Mesendoderm (in vitro differentiated cells): Measurements from ENCODE around the gene GABBR2.

Experiments used
- DNase-seq: peaks from one replicate; pipeline ENCODE4 v3.0.0; 2013
- H2AK5ac ChIP-seq: 2 replicates; pipeline ENCODE4 v1.6.1; 2013; ENCODE audit warnings: low read length, inconsistent platforms
- H2BK120ac ChIP-seq: 2 replicates; pipeline ENCODE4 v1.6.1; 2013; ENCODE audit warnings: low read depth, mild to moderate bottlenecking, low read length, moderate library complexity, mixed read lengths
- H2BK15ac ChIP-seq: replicated peaks from 2 replicates; pipeline ENCODE4 v1.6.1; 2013; ENCODE audit warnings: low read depth, mild to moderate bottlenecking, moderate library complexity
- H2BK5ac ChIP-seq: 2 replicates; pipeline ENCODE4 v1.6.1; 2013; ENCODE audit warnings: low read length, inconsistent platforms
- H3K18ac ChIP-seq: 2 replicates; pipeline ENCODE4 v1.6.1; 2013; ENCODE audit warnings: mild to moderate bottlenecking, low read length, mixed read lengths
- H3K23ac ChIP-seq: one replicate; pipeline ENCODE4 v1.6.1; 2013; ENCODE audit warnings: low read length
- H3K27ac ChIP-seq: 2 replicates; pipeline ENCODE4 v1.5.1; 2013; ENCODE audit warnings: low read depth, mild to moderate bottlenecking, inconsistent platforms, low read length, moderate library complexity
- H3K27me3 ChIP-seq: 2 replicates; pipeline ENCODE4 v1.6.1; 2013; ENCODE audit warnings: low read length, control low read depth, mild to moderate bottlenecking, inconsistent platforms; ENCODE audit not compliant: insufficient read depth, poor library complexity
- H3K36me3 ChIP-seq: 2 replicates; pipeline ENCODE4 v1.6.1; 2013; ENCODE audit warnings: low read length, inconsistent platforms; ENCODE audit not compliant: control insufficient read depth, insufficient read depth
- H3K4ac ChIP-seq: one replicate; pipeline ENCODE4 v1.6.1; 2013; ENCODE audit warnings: low read depth, mild to moderate bottlenecking, low read length, moderate library complexity
- H3K4me1 ChIP-seq: 2 replicates; pipeline ENCODE4 v1.6.1; 2013; ENCODE audit warnings: low read depth, low read length, inconsistent platforms; ENCODE audit not compliant: control insufficient read depth
- H3K4me2 ChIP-seq: 2 replicates; pipeline ENCODE4 v1.6.1; 2013; ENCODE audit warnings: low read length
- H3K4me3 ChIP-seq: 2 replicates; pipeline ENCODE4 v1.5.1; 2013; ENCODE audit warnings: mild to moderate bottlenecking, low read length
- H3K56ac ChIP-seq: one replicate; pipeline ENCODE4 v1.6.1; 2013; ENCODE audit warnings: low read length
- H3K79me1 ChIP-seq: 2 replicates; pipeline ENCODE4 v1.6.1; 2013; ENCODE audit warnings: low read length, inconsistent platforms
- H3K79me2 ChIP-seq: 2 replicates; pipeline ENCODE4 v1.6.1; 2013; ENCODE audit warnings: mild to moderate bottlenecking, low read length; ENCODE audit not compliant: control insufficient read depth, insufficient read depth
- H3K9ac ChIP-seq: 2 replicates; pipeline ENCODE4 v1.6.1; 2013; ENCODE audit warnings: low read length, inconsistent platforms
- H4K5ac ChIP-seq: one replicate; pipeline ENCODE4 v1.6.1; 2013; ENCODE audit warnings: low read length
- H4K8ac ChIP-seq: one replicate; pipeline ENCODE4 v1.6.1; 2013; ENCODE audit warnings: low read depth, mild to moderate bottlenecking, control low read depth, low read length, moderate library complexity
- WGBS: extraction: QIAGEN DNeasy Blood & Tissue Kit; methylation state at CpG from one replicate; pipeline ENCODE4 v1.1.7; 2013; ENCODE audit warnings: low lambda C conversion rate, missing lambda C conversion rate; ENCODE audit not compliant: insufficient coverage; ENCODE audit errors: extremely low coverage; 5-methylcytosine and 5-hydroxymethylcytosine counted together

The GABBR2 gene

DNA sequence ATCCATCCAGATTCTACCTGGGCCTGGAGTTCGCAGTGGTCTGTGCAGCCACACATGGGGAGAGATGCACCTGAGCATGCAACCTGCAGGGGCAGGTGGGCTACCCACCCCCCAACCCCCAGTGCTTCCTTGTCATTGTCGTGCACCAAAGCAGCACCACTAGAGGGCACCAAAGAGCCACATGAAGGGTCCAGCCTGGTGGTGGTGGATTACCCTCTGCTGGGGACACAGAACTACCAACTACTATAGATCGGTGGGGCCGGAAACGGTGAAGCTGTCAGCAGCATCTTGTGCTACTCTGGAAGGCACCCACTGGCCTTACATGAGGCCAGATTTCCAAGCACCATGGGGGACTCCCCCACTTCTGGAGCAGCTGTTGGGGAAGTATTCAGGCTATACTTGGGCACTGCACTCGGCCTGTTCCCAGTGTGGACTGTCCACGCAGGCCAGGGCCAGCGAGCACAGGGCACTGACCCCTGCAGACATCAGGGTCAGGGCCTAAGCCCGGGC is 393.1 kb downstream of the GABBR2 start:
- no peak overlapping the region for H4K5ac ChIP-seq
- H3K9ac ChIP-seq, result peak overlapping the region; percentile 38
- H3K36me3 ChIP-seq, result no peaks in the 10 kb centered on the region
- H3K27me3 ChIP-seq, result no peaks in the 10 kb centered on the region
- H3K27ac ChIP-seq, result peak overlapping the region; percentile 13
- no peak overlapping the region for H3K4me3 ChIP-seq
- peak overlapping the region; percentile 32 for H2BK5ac ChIP-seq
- DNase-seq, result peak; percentile 96
- H3K4me1 ChIP-seq, result peaks cover 26% of the 10 kb centered on the region
- H2AK5ac ChIP-seq, result peak overlapping the region; percentile 29
- H3K79me1 ChIP-seq, result no peaks in the 10 kb centered on the region
- no peaks in the 10 kb centered on the region for H3K79me2 ChIP-seq
- H4K8ac ChIP-seq, result no peak overlapping the region
- no peak overlapping the region for H3K4me2 ChIP-seq
- peak overlapping the region; percentile 82 for H3K4ac ChIP-seq
- H2BK15ac ChIP-seq, result no peak overlapping the region
- H3K18ac ChIP-seq, result peak overlapping the region; percentile 46
- H2BK120ac ChIP-seq, result peak overlapping the region; percentile 52
- no CpG with 5 or more reads among the region's 9 CpGs for WGBS
- peak overlapping the region; percentile 77 for H3K56ac ChIP-seq
- no peak overlapping the region for H3K23ac ChIP-seq

DNA sequence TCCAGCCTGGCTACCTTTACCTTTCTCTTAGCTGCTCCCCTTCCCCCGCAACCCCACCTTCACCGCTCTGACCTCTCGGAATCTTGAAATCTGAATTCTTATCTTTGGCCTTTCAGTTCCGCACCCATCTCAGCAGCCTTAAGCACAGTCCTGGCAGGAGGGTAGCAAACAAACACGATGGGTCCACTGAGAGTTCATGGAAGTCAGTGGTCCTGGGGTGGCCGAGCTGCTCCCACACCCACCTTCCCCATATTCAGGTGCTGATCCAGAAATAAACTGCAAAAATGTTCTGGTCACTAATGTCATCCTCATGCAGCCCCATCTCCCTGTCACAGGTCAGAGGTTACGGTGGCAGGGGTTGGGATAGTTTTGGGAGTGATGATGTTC is 393.7 kb downstream of the GABBR2 start:
- Histone ChIP-seq H3K27me3 (no peaks in the 10 kb centered on the region), H2BK5ac (peak overlapping the region; percentile 69), H3K9ac (peak overlapping the region; percentile 41), H3K27ac (peak overlapping the region; percentile 21), H2AK5ac (peak overlapping the region; percentile 77), H3K36me3 (no peaks in the 10 kb centered on the region), H3K79me1 (no peaks in the 10 kb centered on the region), H2BK120ac (peak overlapping the region; percentile 23), H3K23ac (no peak overlapping the region), H3K4me3 (no peak overlapping the region), H2BK15ac (no peak overlapping the region), H3K79me2 (no peaks in the 10 kb centered on the region), H3K4ac (peak overlapping the region; percentile 95), H3K4me2 (no peak overlapping the region), H4K5ac (no peak overlapping the region), H3K4me1 (peaks cover 26% of the 10 kb centered on the region), H4K8ac (no peak overlapping the region), H3K56ac (peak overlapping the region; percentile 77), H3K18ac (peak overlapping the region; percentile 13)
- WGBS, result no CpG with 5 or more reads among the region's 7 CpGs
- DNase-seq, result peak; percentile 38

DNA sequence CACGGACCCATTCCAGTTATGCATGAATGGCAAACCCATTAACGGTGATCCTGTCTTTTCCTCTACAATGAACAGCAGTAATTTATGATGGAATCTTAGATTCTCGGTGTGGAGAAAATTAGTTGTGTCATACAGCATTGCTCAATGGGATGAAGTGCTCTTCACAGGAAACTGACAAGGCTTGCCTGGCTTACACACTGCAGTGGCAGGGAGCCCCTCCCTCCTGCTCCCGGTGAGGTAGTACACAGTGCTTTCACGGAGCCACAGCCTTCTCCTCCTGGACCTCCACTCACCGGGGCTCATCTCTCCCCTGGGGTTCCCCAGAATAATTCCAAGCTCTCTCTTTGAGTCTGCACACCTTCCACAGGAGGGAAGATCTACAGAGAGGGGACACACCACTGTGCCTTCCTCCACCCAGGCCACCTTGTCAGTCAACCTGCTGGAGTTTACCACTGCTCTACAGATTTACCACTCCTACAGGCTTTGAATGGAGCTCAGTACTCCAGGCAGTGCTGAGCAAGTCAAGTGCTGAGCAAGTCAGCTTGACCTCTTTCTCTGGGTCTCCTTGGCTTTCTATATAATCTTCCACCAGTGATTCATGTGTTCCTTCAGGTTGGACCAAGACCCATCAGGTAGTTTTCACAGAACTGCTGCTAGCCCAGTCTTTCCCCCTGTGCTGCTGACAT is 394.2 kb downstream of the GABBR2 start:
- no peak overlapping the region for H3K23ac ChIP-seq
- no peak overlapping the region for H4K8ac ChIP-seq
- peak overlapping the region; percentile 41 for H3K9ac ChIP-seq
- no peak overlapping the region for H3K4me2 ChIP-seq
- H3K79me2 ChIP-seq, result no peaks in the 10 kb centered on the region
- no peak overlapping the region for H4K5ac ChIP-seq
- peaks cover 26% of the 10 kb centered on the region for H3K4me1 ChIP-seq
- no peaks in the 10 kb centered on the region for H3K27me3 ChIP-seq
- peak; percentile 33 for DNase-seq
- peak overlapping the region; percentile 87 for H2BK5ac ChIP-seq
- H2BK120ac ChIP-seq, result peak overlapping the region; percentile 17
- no peaks in the 10 kb centered on the region for H3K36me3 ChIP-seq
- no peaks in the 10 kb centered on the region for H3K79me1 ChIP-seq
- peak overlapping the region; percentile 68 for H2AK5ac ChIP-seq
- no peak overlapping the region for H3K4me3 ChIP-seq
- H3K56ac ChIP-seq, result peak overlapping the region; percentile 77
- H2BK15ac ChIP-seq, result no peak overlapping the region
- H3K4ac ChIP-seq, result peak overlapping the region; percentile 95
- WGBS, result no CpG with 5 or more reads among the region's 6 CpGs
- H3K18ac ChIP-seq, result no peak overlapping the region
- peak overlapping the region; percentile 34 for H3K27ac ChIP-seq

DNA sequence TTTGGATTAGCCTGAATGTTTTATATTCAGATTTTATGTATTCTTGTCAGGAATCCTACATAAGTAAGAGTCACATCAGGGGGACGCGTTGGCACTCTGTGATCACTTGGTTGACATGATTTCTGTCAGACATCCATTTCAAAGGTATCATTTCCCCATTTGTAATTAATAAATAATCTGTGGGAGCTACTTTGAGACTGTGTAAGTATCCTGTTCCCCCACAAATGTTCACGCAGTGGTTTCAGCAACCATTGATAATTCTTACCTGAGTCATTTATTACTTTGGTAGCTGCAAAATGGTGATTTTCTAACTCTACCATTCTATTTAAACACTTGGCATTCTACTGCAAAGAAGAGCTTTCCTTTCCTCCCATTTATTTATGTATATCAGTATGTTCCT is 396.4 kb downstream of the GABBR2 start:
- Histone ChIP-seq H3K79me2 (no peaks in the 10 kb centered on the region), H2BK5ac (no peak overlapping the region), H3K4ac (no peak overlapping the region), H3K56ac (no peak overlapping the region), H3K79me1 (no peaks in the 10 kb centered on the region), H4K5ac (no peak overlapping the region), H3K4me2 (no peak overlapping the region), H3K18ac (no peak overlapping the region), H3K9ac (no peak overlapping the region), H3K36me3 (no peaks in the 10 kb centered on the region), H4K8ac (no peak overlapping the region), H3K23ac (no peak overlapping the region), H2AK5ac (no peak overlapping the region), H3K27me3 (no peaks in the 10 kb centered on the region), H3K27ac (no peak overlapping the region), H3K4me3 (no peak overlapping the region), H2BK120ac (no peak overlapping the region), H3K4me1 (peaks cover 21% of the 10 kb centered on the region), H2BK15ac (no peak overlapping the region)
- WGBS, result no CpG with 5 or more reads among the region's 3 CpGs
- no peak for DNase-seq

DNA sequence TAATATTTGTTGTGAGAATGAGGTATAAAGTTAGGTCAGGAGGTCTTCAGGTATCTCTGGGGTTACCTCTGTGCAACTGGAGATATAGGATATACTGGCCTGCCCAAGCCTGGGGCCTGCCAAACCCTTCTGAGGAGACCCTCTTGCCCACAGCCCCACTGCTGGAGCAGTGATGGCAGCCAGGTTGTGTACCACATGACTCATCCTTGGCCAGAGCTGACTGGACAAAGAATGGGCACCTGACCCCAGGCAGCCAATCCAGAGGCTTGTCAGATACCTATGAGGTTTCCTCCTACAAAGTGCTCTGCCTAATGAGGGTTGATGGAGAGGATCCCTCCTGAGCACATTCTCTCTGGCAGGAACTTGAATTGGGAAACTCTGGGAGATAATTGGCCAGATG is 397.2 kb downstream of the GABBR2 start:
- H3K27me3 ChIP-seq, result no peaks in the 10 kb centered on the region
- H4K5ac ChIP-seq, result no peak overlapping the region

More for the DNA sequence above, 397.2 kb downstream of the GABBR2 start:
- no peaks in the 10 kb centered on the region for H3K79me1 ChIP-seq
- no peak for DNase-seq
- peaks cover 16% of the 10 kb centered on the region for H3K4me1 ChIP-seq
- H3K27ac ChIP-seq, result no peak overlapping the region
- no peak overlapping the region for H3K4ac ChIP-seq
- no peak overlapping the region for H3K4me3 ChIP-seq
- no peak overlapping the region for H2AK5ac ChIP-seq
- no peak overlapping the region for H2BK15ac ChIP-seq
- no peak overlapping the region for H3K56ac ChIP-seq
- no peak overlapping the region for H3K18ac ChIP-seq
- H3K9ac ChIP-seq, result no peak overlapping the region
- no peak overlapping the region for H3K4me2 ChIP-seq
- H3K36me3 ChIP-seq, result no peaks in the 10 kb centered on the region
- no peak overlapping the region for H2BK5ac ChIP-seq
- no peak overlapping the region for H3K23ac ChIP-seq
- H3K79me2 ChIP-seq, result no peaks in the 10 kb centered on the region
- no peak overlapping the region for H2BK120ac ChIP-seq
- H4K8ac ChIP-seq, result no peak overlapping the region
